Measurements from ENCODE around the gene KMT2A.
"Not testable (repeated sequence)": the region's sequence is repeated elsewhere in the genome, so short reads cannot be mapped to it uniquely, and the experiment has no call there.

The KMT2A gene

GRCh38 chr11:118533769-118534729, 97.8 kb downstream of the KMT2A start:
- DNase-seq (ENCODE audit: low read depth) = no peak

GRCh38 chr11:118535261-118535660, 99.0 kb downstream of the KMT2A start:
- no peak for DNase-seq (ENCODE audit: low read depth)

- DNase-seq (ENCODE audit: low read depth) = no peak
Measured at GRCh38 chr11:118536726-118537125, 100.4 kb downstream of the KMT2A start.

- DNase-seq (ENCODE audit: low read depth) = no peak
Measured at GRCh38 chr11:118537409-118537980, 101.2 kb downstream of the KMT2A start.

GRCh38 chr11:118544010-118544646, 107.8 kb downstream of the KMT2A start:
- DNase-seq (ENCODE audit: low read depth) = no peak

- no peak for DNase-seq (ENCODE audit: low read depth)
Measured at GRCh38 chr11:118544647-118545010, 108.3 kb downstream of the KMT2A start.

GRCh38 chr11:118545533-118545932, 109.2 kb downstream of the KMT2A start:
- no peak for DNase-seq (ENCODE audit: low read depth)

- DNase-seq (ENCODE audit: low read depth) = no peak
Measured at GRCh38 chr11:118547132-118547531, 110.8 kb downstream of the KMT2A start.

- no peak for DNase-seq (ENCODE audit: low read depth)
Measured at GRCh38 chr11:118552341-118552740, 116.0 kb downstream of the KMT2A start.

- DNase-seq (ENCODE audit: low read depth) = no peak
Measured at GRCh38 chr11:118560806-118561205, 124.5 kb downstream of the KMT2A start.

- no peak for DNase-seq (ENCODE audit: low read depth)
Measured at GRCh38 chr11:118565051-118565450, 128.8 kb downstream of the KMT2A start.

- DNase-seq (ENCODE audit: low read depth) = no peak
Measured at GRCh38 chr11:118569670-118570069, 133.4 kb downstream of the KMT2A start.

- no peak for DNase-seq (ENCODE audit: low read depth)
Measured at GRCh38 chr11:118570787-118571186, 134.5 kb downstream of the KMT2A start.

- DNase-seq (ENCODE audit: low read depth) = not testable (repeated sequence)
Measured at GRCh38 chr11:118571701-118572060, 135.4 kb downstream of the KMT2A start.

GRCh38 chr11:118572061-118572980, 136.0 kb downstream of the KMT2A start, which contains the start of gene ARCN1:
Gene ARCN1 (plus strand): TSS chr11:118572409. CDS start chr11:118572548, 139 bp downstream.
- DNase-seq (ENCODE audit: low read depth) = peak; percentile 68

GRCh38 chr11:118572981-118573550, 136.8 kb downstream of the KMT2A start:
- no peak for DNase-seq (ENCODE audit: low read depth)

- DNase-seq (ENCODE audit: low read depth) = no peak
Measured at GRCh38 chr11:118574636-118575035, 138.3 kb downstream of the KMT2A start.
